GM19372 (cell line): ENCODE results near the gene ANTXRL.
"Not testable (repeated sequence)": the region's sequence is repeated elsewhere in the genome, so short reads cannot be mapped to it uniquely, and the experiment has no call there.

Source experiments
- ATAC-seq: cut with Tn5 transposase; IDR thresholded peaks from one replicate; pipeline ENCODE4 v1.9.1; 2021; ENCODE audit warnings: mild to moderate bottlenecking, low read depth, moderate library complexity; ENCODE audit not compliant: unreplicated experiment

ANTXRL gene

GRCh38 chr10:46254007-46254383 is 32.8 kb upstream of the ANTXRL start:
- ATAC-seq, result no peak

DNA sequence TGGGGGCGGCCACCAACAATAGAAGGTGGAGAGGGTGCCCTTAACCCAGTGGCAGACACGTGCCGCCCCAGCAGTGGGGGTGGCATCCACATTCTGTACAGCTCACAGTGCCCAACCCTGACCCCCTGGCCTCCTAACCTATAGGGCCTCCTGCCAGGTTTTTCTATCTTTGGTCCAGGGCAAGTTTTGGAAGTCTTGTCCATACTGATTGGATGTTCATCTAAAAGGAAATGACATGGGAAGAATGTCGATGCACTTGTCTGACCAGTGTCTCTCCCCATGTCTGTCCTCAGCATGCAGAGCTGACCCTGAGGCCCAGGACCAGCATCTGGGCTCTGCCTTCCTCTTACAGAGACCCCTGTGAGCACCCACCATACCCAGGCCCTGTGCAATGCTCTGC is 32.3 kb upstream of the ANTXRL start:
- ATAC-seq, result no peak

- not testable (repeated sequence) for ATAC-seq
Measured at GRCh38 chr10:46255210-46255609, 31.6 kb upstream of the ANTXRL start.

DNA sequence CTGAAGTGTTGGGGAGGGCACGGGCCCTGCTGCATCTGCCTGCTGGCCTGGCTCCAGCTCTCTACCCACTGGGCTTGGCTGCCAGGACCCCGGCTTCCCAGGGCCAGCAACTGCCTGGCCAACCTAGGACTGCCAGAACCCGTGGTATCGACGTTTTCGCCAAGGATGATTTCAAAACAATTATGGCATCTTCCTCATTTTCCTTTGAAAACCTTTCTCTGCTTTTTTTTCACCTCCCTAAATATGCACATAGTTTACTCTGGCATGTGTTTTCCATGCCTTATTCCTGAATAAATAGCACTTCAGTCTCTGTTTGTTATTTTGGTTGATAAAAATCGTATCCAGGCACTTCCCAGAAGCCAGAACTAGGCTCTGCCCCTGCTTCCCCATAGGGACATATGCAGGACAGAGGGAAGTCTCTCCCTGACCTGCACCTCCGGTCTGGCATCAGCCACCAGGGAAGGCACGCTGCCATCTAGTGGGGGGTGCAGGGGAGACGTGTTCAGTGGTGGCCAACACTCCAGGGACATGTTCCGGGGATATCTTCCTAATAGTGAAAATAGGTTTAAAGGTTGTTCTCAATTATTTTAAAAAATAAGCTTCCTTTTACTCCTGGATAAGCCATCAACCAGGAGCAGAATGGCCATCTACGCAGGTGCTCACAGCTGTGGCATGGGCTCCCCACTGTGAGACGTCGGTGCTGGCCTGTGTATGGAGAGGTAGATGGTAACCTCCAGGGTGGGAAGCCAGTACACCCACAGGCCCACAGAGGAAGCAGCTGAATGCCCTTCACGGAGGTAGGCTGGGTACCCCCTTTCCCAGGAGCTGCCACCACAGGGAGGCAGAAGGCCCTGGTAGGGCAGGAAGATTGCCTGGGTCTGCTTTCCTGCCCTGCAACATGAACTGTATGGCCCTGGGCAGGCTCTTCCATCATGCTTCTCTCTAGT is 30.7 kb upstream of the ANTXRL start:
- no peak for ATAC-seq

DNA sequence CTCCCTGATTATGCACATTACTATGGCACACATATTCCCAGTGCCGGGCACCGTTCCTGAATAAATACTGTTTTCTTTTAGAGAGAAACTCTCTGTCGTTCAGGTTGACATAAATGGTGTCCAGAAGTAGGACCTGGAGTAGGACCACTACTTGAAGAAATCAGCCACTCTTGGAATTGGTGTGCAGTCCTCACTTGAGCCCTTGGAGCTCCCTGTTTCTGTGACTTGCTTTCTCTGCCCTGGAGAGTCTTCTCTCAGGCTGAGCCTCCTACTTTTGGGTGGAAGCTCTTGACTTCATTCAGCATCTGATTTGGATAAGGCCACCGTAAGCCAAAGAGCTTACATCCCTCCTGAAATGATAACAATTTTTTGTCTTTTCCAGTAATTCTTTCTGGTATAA is 29.7 kb upstream of the ANTXRL start:
- no peak for ATAC-seq

DNA sequence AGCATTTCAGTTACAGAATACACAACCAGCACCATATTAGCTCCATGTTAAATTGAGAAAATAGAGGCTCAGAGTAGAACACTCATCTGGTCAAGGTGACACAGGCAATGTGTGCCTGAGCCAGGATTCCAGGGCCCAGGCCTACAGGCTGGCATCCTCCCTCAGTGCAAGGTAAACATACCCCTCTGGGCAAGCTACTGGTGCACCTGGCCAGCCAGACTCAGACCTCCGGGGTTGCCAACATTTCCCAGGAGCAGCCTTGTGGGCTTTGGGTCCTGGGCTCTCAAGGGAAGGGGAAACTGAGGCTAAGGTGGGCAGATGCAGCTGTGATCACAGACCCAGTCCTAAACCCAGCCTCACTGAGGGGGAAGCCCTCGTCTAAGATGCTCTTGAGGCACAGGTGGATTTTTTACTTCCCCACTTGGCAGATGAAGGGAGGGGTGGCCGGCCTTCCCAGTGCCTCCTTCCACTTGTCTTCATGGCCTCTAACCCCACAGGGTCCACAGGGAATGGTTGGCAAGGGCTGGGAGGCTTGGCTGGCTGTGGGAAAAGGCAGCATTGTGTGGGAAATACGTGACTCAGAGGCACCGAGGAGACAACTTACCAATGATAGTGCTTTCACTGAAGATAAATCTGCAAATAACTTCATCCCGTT is 23.8 kb upstream of the ANTXRL start:
- ATAC-seq, result not testable (repeated sequence)

- ATAC-seq, result no peak
Measured at GRCh38 chr10:46263831-46264268, 22.9 kb upstream of the ANTXRL start.

GRCh38 chr10:46264336-46264735 is 22.5 kb upstream of the ANTXRL start:
- ATAC-seq, result no peak

- no peak for ATAC-seq
Measured at GRCh38 chr10:46264737-46265368, 21.9 kb upstream of the ANTXRL start.

DNA sequence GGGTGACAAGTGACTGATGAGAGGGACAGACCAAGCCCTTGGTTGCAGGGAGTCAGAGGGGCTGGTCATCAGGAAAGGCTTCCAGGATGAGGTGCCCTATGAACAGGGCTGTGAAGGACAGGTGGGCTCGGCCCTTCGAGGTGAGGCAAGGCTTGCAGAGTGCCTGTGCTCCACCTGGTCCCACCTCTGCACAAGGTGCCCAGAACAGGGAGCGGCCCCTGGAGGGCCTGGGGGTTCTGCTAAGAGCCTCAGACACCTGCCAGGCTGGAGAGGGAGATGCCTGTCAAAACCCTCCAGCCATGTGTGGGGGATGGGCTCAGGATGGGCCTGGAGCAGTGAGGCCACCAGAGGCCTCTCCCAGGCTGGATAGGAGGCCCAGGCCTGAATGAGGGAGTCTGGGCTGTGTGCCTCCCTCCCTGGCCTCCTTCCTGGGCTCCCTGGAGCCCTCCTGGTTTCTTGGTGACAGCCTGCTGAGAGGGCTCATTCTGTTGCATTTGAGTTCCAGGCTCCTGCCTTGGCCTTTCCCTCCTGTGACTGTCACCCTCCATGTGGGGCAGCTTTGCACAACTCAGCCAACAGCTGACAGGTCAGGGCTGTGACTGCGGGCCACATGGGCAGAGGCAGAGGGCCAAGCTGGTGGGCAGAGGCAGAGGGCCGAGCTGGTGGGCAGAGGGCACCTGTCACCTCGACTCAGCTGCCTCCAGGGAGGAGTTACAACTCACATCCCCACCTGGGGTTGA is 21.1 kb upstream of the ANTXRL start:
- not testable (repeated sequence) for ATAC-seq

DNA sequence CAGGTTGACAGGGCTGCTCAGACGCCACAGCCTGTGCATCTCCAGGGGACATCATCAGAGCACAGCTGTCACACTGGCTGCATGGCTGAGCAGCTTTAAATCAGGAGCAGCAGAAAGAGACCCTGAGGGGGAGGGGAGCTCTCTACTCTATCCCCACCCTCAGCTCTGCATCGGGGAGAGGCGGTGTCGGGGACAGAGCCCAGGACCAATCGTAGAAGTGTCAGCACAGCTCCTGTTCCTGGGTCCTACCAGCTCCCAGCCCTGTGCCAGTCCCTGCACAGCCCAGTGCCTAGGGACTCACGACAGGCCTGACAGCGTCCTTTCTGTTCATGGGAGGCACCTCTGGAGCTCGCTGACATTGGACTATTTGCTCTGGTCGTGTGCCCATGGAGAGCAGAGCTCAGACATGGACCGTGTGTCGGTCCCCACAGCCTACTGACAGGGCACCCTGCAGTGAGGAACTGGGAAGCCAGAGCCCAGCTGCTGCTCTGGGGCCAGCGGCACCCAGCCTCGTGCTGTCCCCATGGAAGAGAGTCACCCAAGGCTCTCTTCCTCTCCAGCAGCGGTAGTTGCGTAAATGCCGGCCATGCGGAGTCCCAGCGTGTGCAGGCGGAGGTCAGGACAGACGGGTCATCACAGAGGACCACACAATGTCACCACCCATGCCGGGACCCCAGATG is 20.4 kb upstream of the ANTXRL start:
- no peak for ATAC-seq

- no peak for ATAC-seq
Measured at GRCh38 chr10:46267132-46267985, 19.4 kb upstream of the ANTXRL start.

DNA sequence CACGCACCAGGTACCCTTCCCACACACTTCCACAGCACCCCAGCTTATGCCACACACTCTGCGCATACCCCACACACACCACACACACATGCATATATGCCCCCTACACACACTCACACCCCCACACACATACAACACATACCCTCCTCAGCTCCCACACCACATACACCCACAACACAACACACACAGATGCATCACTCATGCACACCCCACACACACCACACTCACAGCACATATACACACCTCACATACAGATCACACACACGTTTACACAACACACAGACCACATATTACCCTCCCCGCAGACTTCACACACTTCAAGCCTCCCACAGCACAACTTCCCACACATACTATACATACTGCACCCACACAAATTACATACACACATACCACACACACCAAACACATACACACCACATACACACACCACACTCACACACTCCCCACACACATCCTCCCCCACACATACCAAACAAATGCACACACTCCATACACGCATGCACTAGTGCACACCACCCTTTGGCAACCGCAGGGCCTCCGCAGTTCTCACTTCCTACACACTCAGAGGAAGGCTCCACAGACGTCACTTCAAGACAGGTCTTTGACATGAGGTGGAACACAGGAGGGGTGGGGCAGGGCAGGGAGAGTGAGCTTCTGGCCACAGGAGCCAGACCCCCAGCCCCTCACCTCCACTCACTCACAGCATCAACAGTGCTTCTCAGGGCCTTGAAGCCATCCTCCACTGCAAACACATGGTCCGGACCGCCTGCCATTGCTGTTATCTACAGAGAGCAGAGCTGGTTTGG is 18.5 kb upstream of the ANTXRL start:
- ATAC-seq, result peak; percentile 87

DNA sequence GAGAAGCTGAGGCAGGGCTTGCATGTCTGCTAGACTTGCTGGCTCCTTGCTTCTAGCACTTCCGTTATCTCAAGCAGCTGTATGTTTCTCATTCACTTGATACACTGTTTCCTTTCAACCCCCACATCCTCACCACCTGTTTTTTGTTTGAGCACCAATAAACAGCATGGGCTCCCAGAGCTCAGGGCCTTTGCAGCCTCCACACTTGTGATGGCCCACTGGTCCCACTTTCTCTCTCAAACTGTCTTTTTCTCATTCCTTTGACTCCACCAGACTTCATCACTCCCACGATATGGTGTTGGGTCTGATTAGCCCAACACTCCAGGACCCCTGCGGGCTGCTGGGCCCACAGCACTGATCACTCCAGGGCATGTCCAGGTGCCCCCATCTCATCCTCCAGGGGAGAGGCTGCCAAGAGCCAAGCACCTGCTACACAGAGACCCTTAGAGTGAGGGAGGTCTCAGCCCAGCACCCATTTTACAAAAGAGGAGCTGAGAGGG is 17.2 kb upstream of the ANTXRL start:
- ATAC-seq, result not testable (repeated sequence)

GRCh38 chr10:46270086-46270811 is 16.5 kb upstream of the ANTXRL start:
- no peak for ATAC-seq

DNA sequence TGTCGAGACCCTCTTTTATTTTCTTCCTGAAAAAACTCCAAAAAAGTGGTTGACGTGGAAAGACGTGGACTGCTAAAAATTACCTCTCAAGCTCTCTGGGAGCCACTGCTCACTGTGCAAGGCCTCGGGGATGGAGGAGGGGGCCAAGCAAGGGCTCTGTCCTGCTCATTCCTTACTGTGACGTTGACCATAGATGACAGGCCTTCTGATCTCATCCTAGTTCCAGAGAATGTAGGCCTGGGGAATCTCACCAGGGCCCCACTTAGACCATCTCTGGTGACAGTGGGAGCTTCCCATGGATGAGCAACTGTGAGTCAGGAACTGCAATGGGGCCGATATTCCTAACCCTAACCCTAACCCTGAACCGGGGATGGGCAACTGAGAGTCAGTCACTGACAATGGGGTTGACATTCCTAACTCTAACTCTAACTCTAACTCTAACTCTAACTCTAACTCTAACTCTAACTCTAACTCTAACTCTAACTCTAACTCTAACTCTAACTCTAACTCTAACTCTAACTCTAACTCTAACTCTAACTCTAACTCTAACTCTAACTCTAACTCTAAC is 15.8 kb upstream of the ANTXRL start:
- not testable (repeated sequence) for ATAC-seq
